Activated CD8-positive, alpha-beta memory T cell treated with anti-CD3 and anti-CD28 coated beads for 36 hours (primary cell): ENCODE measurements around the gene PTPN22. TPM values are rescaled to one million over a fixed set of nuclear protein-coding genes. Genes with fewer than 3 reads are reported as not detected.

Source experiments
- CTCF ChIA-PET: fragments of 350-600 bp; sonication (Branson Sonifier 250); formaldehyde crosslinking; loops from one replicate; lab custom pipeline; 2021; ENCODE audit warnings: antibody characterized with exemption; lab: Charles Lee
- POLR2A ChIA-PET: fragments of 350-600 bp; sonication (Branson Sonifier 250); formaldehyde crosslinking; loops from one replicate; lab custom pipeline; 2021; ENCODE audit warnings: antibody characterized with exemption; lab: Charles Lee
- total RNA-seq, 2 experiments: library from RNA; stranded (reverse); gene quantifications; one replicate each; pipeline ENCODE4 v1.2.3, GENCODE V29; 2021

The PTPN22 gene
- 10 to 100 TPM; 71.6 to 73.3 TPM for total RNA-seq

DNA sequence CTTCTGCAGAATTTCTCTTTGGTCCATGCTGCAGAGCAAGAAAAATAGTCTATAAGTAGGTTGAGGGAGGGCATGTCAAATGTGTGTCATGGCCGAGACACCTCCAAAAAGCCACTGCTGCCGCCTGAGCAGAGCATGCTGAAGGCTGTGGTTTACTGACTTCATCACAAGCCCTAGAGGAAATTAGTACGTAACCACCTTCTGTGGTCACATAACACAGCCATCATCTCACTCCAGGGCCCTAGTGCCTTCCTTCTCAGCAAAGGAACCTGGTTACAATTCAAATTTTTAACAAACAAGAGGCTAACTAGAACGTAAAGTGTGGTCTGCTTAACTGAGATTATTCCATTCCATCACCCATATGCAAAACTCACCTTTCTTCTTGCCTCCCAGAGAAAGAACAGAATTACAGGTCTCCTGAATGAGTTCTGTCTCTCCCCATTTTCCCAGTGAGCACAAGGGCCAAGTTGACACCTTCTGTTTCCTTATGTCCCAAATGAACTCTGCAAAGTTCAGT, at the start of gene PTPN22:
PTPN22 (minus strand) TSS at position 116 of the 517 bp plus-strand sequence.
- ChIA-PET CTCF (no interaction called here), POLR2A (no interaction called here)

DNA sequence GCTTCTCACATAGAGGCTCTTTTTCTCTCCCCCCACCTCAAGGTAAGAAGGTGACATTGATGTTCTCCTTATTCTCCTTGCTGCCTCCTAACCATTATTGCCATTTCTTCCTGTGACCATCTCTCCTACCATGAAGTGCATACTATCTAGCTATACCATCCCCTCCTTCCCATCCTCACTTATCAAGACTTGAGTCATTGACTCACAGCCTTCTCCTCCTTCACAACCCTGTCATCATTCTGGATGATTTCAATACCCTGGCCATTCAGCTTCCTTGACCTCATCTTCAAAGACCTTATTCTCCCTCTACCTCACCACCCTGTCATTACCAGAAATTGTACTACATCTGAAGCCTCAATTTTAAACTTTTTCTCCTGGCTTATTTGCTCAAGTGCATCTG, 46.7 kb upstream of the PTPN22 start:
- ChIA-PET CTCF (no interaction called here), POLR2A (no interaction called here)

DNA sequence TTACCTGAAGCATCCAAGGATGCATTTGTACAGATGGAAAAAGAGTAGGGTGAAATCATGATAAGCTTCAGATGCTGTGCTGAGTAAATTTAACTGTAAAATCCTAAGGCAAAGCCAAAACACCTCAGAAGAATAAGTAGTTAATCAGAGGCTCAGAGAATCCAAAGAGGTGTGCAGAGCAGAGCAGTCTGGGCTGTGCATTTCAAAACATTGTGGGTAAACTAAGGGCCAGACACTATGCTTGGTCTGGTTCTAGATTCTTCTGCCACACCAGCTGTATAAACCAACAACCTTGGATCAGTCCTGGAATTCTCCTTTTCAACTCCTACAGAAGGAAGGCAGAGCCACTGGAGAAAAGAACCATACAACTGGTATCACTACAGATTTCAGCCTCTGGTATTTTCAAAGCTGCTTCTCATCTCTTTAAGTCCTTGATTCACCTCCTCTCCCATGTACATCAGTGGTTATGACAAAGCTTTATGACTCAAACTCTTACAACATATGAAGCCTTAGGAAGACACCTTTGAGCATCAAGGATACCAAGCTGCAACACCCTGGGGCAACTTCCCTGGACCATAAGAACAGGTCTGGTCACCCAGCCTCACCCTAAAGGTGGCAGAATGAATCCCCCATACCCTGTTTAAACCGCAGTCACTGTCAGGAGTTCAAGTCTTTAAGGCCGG, 46.0 kb upstream of the PTPN22 start:
- POLR2A ChIA-PET: interaction anchor here (0.5 kb wide), 1 partner anchor 12 kb away, joined by 8 read pairs; no protein-coding TSS in a partner anchor
- CTCF ChIA-PET: no interaction called here

DNA sequence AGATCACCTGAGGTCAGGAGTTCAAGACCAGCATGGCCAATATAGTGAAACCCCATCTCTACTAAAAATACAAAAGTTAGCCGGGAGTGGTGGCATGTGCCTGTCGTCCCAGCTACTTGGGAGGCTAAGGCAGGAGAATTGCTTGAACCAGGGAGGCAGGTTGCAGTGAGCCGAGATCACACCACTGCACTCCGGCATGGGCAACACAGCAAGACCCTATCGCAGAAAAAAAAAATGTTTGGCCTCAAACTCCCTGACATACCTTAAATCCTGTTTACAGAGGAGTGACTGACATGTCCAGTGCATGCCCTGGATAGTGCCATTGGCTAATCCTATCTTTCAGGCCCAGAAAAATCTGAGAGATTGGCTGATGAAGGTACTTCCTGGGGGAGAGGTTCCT, 45.5 kb upstream of the PTPN22 start:
- ChIA-PET POLR2A (interaction anchor here (0.5 kb wide), 1 partner anchor 11 kb away, joined by 8 read pairs; no protein-coding TSS in a partner anchor), CTCF (no interaction called here)

DNA sequence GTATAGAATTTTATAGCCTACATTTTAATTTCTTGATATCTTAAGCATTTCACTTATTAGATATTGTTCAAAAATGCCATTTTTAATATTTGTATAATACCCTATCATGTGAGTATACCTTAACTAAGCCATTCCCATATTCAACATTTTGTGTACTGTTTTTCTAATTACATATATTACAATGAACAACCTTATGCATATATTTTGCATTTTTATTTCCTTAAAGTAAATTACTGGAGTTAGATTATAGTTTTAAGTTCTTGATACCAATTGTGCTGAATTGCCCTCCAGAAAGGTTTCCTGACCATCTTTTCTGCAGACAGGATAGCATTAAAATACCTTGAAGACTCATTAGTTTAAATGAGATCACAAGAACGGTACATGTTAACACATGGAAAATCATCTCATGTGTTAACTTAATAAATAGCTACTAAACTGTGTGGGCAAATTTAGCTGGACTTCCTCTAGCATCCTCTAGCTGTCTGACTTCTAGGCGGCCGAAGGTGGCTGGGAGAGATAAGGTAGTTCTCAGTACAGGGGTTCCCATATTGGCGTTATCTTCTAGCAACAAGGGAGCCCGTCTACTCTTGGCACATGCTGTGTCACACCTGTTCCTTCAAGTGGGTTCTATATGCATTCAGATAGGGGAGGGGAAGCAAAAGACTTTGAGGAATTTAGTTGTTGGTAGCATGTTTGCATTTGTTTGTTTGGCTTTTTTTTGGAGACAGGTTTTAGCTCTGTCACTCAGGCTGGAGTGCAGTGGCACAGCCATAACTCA, 42.6 kb upstream of the PTPN22 start:
- ChIA-PET CTCF (interaction anchor here (0.7 kb wide), 1 partner anchor 133 kb away, joined by 4 read pairs; no protein-coding TSS in a partner anchor), POLR2A (no interaction called here)

DNA sequence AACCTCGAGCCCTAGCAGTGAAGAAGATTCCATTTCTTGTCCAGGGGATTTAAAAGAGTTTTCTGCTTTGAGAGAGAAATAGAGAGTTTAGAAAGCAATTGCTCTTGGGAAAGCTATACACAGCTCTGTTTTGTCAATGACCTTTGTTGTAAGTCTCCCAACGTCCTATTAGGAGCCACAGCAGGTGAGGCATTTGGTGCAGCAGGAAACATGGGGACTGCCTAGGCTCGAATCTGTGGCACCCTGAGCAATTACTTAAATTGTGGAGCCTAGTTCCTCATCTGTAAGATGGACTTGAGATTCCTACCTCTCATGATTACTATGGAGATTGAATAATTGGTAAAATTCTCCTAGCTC, 41.8 kb upstream of the PTPN22 start:
- CTCF ChIA-PET: no interaction called here
- POLR2A ChIA-PET: no interaction called here

DNA sequence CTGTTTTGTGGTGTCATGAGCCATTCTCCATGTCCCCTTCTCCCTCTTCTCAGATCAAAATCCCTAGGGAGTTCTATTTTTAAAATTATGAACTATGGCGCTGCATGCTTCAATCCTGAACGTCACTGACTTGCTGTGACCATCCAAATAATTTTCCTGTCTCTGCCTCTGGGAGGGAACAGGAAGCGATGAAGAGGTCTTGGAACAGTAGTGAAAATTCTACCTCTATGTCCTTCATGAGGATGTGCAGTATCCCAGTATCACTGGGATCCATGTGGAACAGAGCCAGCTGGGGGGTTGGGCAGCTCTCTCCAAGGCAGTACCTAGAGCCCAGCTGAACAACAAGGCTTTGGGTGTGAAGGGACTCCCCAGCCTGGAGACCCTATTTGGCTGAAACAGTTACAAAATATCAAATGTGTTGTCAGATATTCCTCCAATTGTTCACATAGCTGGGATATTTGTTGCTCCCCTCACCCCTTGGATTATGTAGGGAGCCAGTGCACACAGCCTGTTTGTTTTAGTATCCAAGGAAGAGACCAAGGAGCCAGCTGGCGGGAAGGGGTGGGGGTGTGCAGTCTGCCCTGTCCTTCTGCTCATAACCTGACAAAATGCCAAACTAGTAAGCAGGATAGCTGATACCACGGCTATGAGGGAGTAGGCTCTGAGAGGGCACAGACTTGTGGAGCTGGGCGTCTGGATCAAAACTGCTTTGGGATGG, 41.2 kb upstream of the PTPN22 start:
- CTCF ChIA-PET: no interaction called here
- POLR2A ChIA-PET: no interaction called here

DNA sequence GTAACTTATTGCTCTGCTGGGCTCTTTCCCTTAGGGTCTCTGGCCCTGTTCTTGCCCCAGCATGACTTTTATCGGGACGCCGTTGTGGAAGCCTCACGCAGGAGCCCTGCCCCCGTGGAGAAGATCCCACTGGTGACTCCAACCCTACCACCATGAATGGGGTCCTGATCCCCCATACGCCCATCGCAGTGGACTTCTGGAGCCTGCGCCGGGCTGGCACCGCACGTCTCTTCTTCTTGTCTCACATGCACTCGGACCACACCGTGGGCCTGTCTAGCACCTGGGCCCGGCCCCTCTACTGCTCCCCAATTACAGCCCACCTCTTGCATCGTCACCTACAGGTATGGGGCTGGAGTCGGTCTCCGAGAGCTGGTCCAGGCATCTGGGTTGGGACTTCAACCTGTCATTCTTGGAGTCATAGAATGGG, 33.9 kb upstream of the PTPN22 start:
- ChIA-PET CTCF (interaction anchor here (0.7 to 4.8 kb wide), 3 partner anchors 24 to 518 kb away, joined by 3 to 31 read pairs (median 11); partner anchors contain the start of gene HIPK1), POLR2A (interaction anchor here (0.6 to 4.2 kb wide), 4 partner anchors 12 to 94 kb away, joined by 3 to 61 read pairs (median 16); partner anchors contain the start of genes HIPK1 and RSBN1)

DNA sequence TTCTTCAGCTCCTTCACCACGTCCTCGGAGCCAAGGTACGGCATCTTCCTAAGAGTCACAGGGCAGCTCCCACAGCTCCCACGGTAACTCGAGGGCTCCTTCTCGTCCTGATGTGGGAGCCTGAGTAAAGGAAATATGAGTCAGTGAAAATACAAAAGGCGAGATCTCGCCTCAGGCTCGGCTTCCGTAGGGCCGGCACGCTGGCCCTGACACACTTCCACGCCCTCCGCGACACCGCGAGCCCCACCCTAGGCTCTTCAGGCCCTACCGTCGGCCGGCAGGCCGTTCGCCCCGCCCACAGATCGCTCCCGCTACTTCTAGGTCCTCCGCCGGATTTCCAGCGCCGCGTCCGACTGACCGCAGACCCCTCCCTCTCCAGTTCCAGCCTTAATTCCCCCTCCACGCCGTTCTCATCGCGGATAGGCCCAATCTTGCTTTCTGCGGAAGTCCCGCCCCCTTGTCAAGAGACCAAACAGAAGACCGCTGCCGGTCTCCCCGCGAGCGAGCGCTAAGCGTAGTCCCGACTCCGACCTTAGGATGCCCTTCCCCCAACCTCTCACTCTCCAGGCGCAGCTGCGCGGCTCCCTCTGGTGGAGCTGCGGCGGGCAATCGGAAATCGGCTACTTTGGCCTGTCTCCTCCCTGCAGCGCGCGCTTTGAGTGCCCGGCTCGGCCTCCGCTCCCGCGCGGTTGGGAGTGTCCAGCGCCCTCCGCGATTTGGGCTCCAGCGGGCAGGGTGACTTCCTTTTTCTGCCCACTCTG, 33.3 kb upstream of the PTPN22 start, which contains the start of the genes AP4B1 and DCLRE1B:
AP4B1 (minus strand) TSS at position 126 of the 761 bp plus-strand sequence; CDS start at position 44, 82 bp downstream.
DCLRE1B (plus strand) TSS at position 653 of the 761 bp plus-strand sequence. CDS start 261 bp downstream, outside the sequence.
- CTCF ChIA-PET: interaction anchor here (1.0 to 4.8 kb wide), 5 partner anchors 12 to 70 kb away, joined by 3 to 31 read pairs (median 3); partner anchors contain the start of gene HIPK1
- POLR2A ChIA-PET: interaction anchor here (0.6 to 4.2 kb wide), 11 partner anchors 25 to 949 kb away, joined by 3 to 61 read pairs (median 6); partner anchors contain the start of genes HIPK1, RSBN1 and SLC16A1

DNA sequence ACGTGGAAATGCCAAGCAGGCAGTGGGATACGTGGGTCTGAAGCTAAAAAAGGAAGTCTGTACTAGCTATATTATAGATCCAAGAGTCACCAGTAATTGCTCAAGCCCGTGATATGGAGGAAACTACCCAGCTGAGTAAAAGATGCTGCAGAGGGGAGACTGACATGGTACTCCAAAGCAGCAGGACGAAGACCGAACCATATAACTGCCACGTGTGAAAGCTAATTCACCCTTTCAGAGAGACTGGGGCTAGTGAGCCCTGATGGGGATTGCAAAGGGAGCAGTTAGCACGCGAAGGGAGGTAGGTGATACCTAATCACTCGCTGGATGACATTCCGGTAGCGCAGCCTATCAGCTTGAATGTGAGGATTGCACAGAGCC, 32.8 kb upstream of the PTPN22 start:
- CTCF ChIA-PET: interaction anchor here (0.7 to 4.8 kb wide), 7 partner anchors 12 to 69 kb away, joined by 3 to 31 read pairs (median 3); partner anchors contain the start of gene HIPK1
- POLR2A ChIA-PET: interaction anchor here (0.6 to 4.2 kb wide), 11 partner anchors 15 to 948 kb away, joined by 3 to 61 read pairs (median 4); partner anchors contain the start of genes HIPK1, RSBN1 and SLC16A1

DNA sequence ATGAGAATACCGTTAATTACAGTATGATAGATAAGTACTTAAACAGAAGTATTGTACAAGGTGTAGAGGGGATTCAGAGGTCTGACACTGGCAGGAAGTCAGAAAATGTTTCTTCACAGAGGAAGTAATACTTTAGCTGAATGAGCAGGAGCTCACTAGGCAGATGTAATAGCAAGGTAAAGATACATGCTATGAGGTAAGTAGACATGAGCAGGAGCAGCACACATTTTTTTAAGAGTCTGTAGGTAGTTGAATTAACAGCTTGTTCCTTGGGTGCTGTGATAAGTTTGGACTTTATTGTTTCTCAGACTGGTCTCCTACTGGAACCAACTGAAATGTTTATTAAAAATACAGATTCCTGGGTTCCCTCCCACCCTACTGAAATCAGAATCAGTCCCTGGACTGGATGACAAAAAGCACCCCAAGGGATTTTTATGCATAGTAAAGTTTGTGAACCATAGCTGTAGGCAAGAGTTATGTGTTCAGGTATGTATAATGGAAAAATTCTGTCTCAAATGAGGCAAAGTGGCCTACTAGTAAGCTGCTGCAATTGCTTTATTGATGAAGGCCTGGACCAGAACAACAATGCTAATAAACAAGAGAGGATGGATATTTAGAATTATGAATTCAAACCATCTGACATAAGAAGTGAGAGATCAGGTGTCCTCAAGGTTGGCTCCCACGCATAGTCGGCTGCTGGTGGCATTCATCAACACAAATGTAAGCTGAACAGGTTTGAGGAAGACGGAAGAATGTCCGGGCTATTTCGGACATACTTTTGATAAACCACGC, 32.2 kb upstream of the PTPN22 start:
- ChIA-PET CTCF (interaction anchor here (0.7 to 4.8 kb wide), 7 partner anchors 11 to 69 kb away, joined by 3 to 31 read pairs (median 3); partner anchors contain the start of gene HIPK1), POLR2A (interaction anchor here (0.6 to 4.2 kb wide), 11 partner anchors 14 to 948 kb away, joined by 3 to 61 read pairs (median 4); partner anchors contain the start of genes HIPK1, RSBN1 and SLC16A1)

DNA sequence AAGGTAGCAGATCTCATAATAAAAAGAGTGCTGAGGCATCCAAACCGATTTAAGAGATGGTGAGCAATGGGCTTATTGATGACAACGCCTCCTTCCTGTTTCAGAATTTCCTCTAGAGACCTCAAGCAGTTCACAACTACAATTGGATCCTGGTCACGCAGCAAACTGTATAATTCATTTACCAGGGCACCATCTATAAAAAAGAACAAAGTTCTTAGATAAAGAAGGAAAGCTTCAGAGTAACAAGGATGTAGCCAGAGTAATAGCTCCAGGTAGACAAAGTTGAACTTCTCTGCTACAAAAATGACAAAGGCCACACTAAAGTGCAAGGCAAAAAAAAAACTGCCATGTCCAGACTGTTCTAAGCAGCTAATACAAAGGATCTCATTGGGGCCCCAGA, 29.7 kb upstream of the PTPN22 start:
- ChIA-PET CTCF (interaction anchor here (0.6 kb wide), 1 partner anchor 47 kb away, joined by 3 read pairs; no protein-coding TSS in a partner anchor), POLR2A (interaction anchor here (0.7 kb wide), 1 partner anchor 20 kb away, joined by 4 read pairs; no protein-coding TSS in a partner anchor)

DNA sequence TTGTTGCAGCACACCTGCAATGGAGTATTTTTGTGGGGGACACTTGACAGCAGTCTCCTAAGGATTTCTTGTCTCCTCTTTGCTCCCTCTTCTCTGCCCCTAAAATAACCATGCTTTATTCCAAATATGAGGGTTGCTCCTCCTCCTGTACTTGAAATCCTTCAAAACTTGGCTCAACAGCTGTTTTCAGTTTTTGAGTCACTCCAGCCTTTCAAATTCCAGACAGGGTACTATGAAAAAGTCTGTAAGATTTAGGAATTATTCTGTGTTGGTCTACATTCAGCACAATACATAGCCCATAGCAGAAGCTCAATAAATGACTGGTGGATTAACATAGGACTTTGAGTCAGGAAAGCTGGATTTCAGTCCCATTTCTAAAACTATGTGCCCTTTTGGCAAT, 27.6 kb upstream of the PTPN22 start:
- ChIA-PET POLR2A (no interaction called here), CTCF (no interaction called here)

DNA sequence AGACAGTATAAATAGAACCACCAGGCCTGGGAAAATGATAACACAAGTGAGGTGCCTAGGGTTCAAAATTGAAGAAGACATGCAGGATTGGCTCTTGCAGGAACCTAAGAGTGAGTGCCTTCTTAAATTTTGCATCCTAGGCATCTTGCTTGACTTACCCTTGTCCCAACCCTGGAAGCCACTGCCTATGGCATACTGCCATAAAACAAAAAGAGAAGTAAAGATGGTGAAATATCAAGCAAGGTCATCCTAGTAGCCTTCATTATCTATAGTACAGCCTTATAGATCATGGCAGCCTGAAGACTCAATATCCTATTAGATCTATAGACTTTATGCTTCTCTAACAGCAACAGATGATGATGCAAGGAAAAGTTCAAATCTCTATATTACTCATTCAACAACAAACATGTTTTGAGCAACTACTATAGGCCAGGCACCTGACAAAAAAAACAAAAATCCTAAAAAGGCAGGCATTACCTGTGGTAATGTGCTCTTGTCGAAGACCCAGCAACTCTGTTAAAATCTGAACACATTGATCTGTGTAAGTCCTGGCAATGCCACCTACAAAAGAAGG, 26.8 kb upstream of the PTPN22 start:
- POLR2A ChIA-PET: no interaction called here
- CTCF ChIA-PET: interaction anchor here (1.4 kb wide), 1 partner anchor 23 kb away, joined by 3 read pairs; no protein-coding TSS in a partner anchor

DNA sequence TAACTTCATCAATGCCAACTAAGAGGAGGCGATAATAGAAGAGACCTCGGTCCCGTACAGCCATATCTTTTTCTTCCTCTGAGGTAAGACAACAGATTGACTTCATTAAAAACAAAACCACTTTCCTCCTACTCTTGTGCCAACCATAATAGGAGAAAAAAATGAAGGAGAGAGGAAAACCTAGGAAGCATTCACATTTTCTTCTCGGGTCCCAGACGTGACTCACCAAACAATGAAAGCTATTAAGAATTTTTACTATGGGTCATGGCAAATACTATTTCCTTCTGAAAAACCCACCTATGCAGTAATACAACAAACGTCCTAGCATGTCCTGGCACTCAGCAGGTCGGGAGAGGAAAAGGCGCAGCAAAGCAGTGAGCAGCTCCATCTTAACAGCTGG, 24.4 kb upstream of the PTPN22 start:
- CTCF ChIA-PET: interaction anchor here (1.1 kb wide), 1 partner anchor 12 kb away, joined by 4 read pairs; no protein-coding TSS in a partner anchor
- POLR2A ChIA-PET: no interaction called here

DNA sequence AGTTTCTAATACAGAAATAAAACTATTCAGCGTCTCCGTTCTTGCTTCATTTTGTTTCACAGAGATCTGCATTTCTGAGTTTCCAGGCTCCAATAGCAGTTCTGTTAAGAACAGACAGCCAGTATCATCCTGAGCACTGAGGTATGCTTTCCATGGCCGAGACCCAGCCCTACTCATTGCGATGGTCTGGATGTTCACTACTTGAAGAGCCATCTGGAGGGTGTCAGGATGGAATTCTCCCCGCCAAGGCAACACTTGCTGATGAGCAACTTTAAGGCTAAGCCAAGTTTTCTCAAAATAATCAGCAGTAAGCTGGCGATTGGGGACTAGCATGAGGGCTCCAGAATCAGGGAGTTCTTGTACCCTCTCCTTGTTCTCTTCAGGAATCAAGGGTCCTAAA, 23.6 kb upstream of the PTPN22 start:
- ChIA-PET POLR2A (no interaction called here), CTCF (no interaction called here)
